ENCODE measurements around the gene DTD1. TPM values are rescaled to one million over a fixed set of nuclear protein-coding genes. Genes with fewer than 3 reads are reported as not detected.

DTD1 gene
- total and polyA plus RNA-seq, 2 experiments from 2014 or later, result 73.3 to 77.7 TPM

DNA sequence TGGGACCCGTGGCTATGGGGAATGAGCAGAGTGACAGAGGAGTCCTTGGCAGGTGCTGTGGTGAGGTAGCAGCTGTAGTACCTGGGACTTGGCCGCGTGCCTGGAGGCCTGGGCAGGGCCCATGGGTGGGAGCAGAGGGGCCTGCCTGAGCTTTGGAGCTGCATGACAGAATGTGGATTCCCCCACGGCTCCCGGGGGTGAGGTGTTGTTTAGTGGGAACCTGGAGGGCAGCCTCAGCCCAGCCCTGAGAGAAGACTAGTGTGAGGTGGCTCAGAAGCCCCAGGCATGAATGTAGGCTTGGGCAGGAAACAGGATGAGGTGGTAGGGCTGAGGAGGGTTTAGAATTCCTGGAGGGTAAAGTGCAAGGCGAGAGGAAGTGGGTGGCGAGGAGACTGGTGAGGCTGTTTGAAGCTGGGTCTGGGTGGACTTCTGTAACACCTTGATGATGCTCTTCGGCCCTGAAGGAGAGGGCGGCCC, 139.2 kb downstream of the DTD1 start:
- WGBS, 2 experiments (ENCODE audit: low coverage in 1 of 2, low lambda C conversion rate in 2 of 2, missing lambda C conversion rate in 2 of 2), result 95 to 98% methylated on average over 9 of the region's 9 CpGs
- DNase-seq, result no peak
- Histone ChIP-seq H3K4me3 (no peak overlapping the region), H2AFZ (no peak overlapping the region), H3F3A (ENCODE audit: insufficient read depth) (no peaks in the 10 kb centered on the region), H3K4me2 (ENCODE audit: unreplicated experiment) (no peak overlapping the region), H3K9ac (no peak overlapping the region), H4K20me1 (ENCODE audit: insufficient read depth) (no peaks in the 10 kb centered on the region), H3K4me1 (ENCODE audit: insufficient read depth) (peaks cover 6% of the 10 kb centered on the region; the same call in 1 of the 2 replicates), H3K27ac (no peak overlapping the region), H3K36me3 (ENCODE audit: low read depth) (no peaks in the 10 kb centered on the region), H3K27me3 (replicated peaks; ENCODE audit: insufficient read depth) (no peaks in the 10 kb centered on the region), H3K9me2 (ENCODE audit: insufficient read depth) (no peaks in the 10 kb centered on the region), H3K9me3 (ENCODE audit: low read depth) (no peaks in the 10 kb centered on the region), H3K79me2 (ENCODE audit: insufficient read depth) (no peaks in the 10 kb centered on the region)
- in situ Hi-C loops (cut with MboI), result no loop called here
- no peak for TF ChIP-seq EZH2phosphoT487 (IDR thresholded peaks at IDR 0.05; ENCODE audit: insufficient read depth, low read depth)
- TF ChIP-seq EZH2 (IDR thresholded peaks at IDR 0.05; ENCODE audit: insufficient read depth, poor library complexity, severe bottlenecking), result no peak

DNA sequence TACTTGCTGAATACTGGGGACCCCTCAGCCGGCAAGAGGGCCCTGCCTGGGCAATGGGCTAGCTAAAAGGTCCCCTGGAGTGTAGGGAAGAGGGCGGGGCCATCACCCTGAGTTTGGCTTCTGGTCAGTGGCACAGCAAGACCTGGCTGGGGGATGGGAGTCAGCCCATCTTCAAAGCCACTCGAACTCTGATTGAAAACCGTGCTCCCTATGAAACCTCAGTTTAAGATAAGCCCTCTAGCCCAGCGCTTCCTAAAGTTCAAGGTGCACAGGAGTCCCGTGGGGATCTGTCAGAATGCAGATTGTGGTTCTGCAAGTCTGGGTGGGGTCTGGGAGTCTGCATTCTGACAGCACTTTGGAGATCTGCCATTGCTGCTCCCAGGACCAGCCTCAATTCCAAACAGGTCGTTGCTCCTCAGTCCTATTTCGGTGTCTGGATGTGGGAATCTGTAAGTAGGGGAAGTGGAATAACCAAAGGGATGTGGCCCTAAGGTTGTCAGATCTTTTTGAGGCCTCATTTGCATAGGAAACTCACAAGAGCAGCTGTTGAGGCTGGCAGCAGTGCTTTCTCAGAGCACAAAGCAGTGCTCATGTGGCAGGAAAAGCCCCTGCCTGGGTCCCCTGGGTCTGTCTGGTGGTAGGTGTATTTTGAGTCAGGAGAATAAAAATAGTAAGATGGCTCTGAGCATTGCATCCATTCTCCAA, 140.5 kb downstream of the DTD1 start:
- Histone ChIP-seq H3K36me3 (ENCODE audit: low read depth) (no peaks in the 10 kb centered on the region), H3F3A (ENCODE audit: insufficient read depth) (no peaks in the 10 kb centered on the region), H3K4me3 (no peak overlapping the region), H3K4me1 (ENCODE audit: insufficient read depth) (no peaks in the 10 kb centered on the region), H3K9ac (no peak overlapping the region), H3K27me3 (replicated peaks; ENCODE audit: insufficient read depth) (no peaks in the 10 kb centered on the region), H3K4me2 (ENCODE audit: unreplicated experiment) (no peak overlapping the region), H4K20me1 (ENCODE audit: insufficient read depth) (no peaks in the 10 kb centered on the region), H3K9me3 (ENCODE audit: low read depth) (no peaks in the 10 kb centered on the region), H3K79me2 (ENCODE audit: insufficient read depth) (no peaks in the 10 kb centered on the region), H3K27ac (no peak overlapping the region), H3K9me2 (ENCODE audit: insufficient read depth) (no peaks in the 10 kb centered on the region), H2AFZ (no peak overlapping the region)
- WGBS, 2 experiments (ENCODE audit: low coverage in 1 of 2, low lambda C conversion rate in 2 of 2, missing lambda C conversion rate in 2 of 2), result 72 to 74% methylated on average over 7 to 8 of the region's 8 CpGs
- TF ChIP-seq EZH2 (IDR thresholded peaks at IDR 0.05; ENCODE audit: insufficient read depth, poor library complexity, severe bottlenecking), result no peak
- TF ChIP-seq EZH2phosphoT487 (IDR thresholded peaks at IDR 0.05; ENCODE audit: insufficient read depth, low read depth), result no peak
- in situ Hi-C loops (cut with MboI), result no loop called here
- no peak for DNase-seq

DNA sequence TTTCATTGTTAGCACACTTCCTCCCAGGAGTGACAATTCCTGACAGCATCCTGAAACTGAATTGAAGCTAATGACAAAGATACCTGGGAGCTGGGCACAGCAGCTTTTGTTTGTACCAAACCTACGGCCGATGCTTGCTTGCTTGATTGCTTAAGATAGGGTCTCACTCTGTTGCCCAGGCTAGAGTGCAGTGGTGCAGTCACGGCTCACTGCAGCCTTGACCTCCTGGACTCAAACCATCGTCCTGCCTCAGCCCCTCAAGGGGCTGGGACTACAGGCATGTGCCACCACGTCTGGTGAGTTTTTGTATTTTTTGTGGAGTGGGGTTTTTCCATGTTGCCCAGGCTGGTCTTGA, 141.0 kb downstream of the DTD1 start:
- in situ Hi-C loops (cut with MboI), result no loop called here
- Histone ChIP-seq H3K9me3 (ENCODE audit: low read depth) (no peaks in the 10 kb centered on the region), H2AFZ (no peak overlapping the region), H3K27ac (no peak overlapping the region), H3K4me2 (ENCODE audit: unreplicated experiment) (no peak overlapping the region), H3K4me1 (ENCODE audit: insufficient read depth) (no peaks in the 10 kb centered on the region), H3F3A (ENCODE audit: insufficient read depth) (no peaks in the 10 kb centered on the region), H3K9ac (no peak overlapping the region), H3K9me2 (ENCODE audit: insufficient read depth) (no peaks in the 10 kb centered on the region), H3K36me3 (ENCODE audit: low read depth) (no peaks in the 10 kb centered on the region), H3K27me3 (replicated peaks; ENCODE audit: insufficient read depth) (no peaks in the 10 kb centered on the region), H4K20me1 (ENCODE audit: insufficient read depth) (no peaks in the 10 kb centered on the region), H3K4me3 (no peak overlapping the region), H3K79me2 (ENCODE audit: insufficient read depth) (no peaks in the 10 kb centered on the region)
- 85 to 88% methylated on average over 5 of the region's 5 CpGs for WGBS, 2 experiments (ENCODE audit: low coverage in 1 of 2, low lambda C conversion rate in 2 of 2, missing lambda C conversion rate in 2 of 2)
- no peak for DNase-seq
- TF ChIP-seq EZH2phosphoT487 (IDR thresholded peaks at IDR 0.05; ENCODE audit: insufficient read depth, low read depth) (no peak), EZH2 (IDR thresholded peaks at IDR 0.05; ENCODE audit: insufficient read depth, poor library complexity, severe bottlenecking) (no peak)

DNA sequence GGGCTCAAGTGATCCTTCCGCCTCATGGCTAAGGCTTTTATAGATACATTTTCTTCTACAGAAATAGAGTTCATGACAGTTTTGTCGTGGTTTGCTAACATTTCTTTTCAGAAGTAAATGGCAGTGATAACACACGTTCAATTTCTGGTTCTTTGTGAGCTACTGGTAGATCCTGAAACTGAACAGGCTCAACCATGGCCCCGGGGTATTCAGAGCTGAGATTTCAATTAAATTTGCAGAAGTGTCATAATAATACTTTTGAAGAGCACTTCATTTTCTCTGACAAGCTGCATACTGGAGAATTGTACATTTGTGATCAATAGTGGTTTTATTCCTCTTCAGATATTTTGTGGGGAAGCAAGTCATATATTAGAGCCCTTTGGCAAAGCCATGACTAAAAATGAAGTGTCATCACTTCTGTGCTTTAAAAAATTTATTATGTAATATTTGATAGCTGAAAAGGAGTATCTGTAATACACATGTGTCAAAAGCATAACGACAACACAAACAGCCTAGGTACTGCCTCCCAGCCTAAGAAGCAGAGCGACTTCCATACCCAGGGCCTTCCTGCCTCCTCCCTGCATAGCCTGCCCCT, 141.5 kb downstream of the DTD1 start:
- 65 to 67% methylated on average over 6 of the region's 6 CpGs for WGBS, 2 experiments (ENCODE audit: low coverage in 1 of 2, low lambda C conversion rate in 2 of 2, missing lambda C conversion rate in 2 of 2)
- no peak for TF ChIP-seq EZH2phosphoT487 (IDR thresholded peaks at IDR 0.05; ENCODE audit: insufficient read depth, low read depth)
- TF ChIP-seq EZH2 (IDR thresholded peaks at IDR 0.05; ENCODE audit: insufficient read depth, poor library complexity, severe bottlenecking), result no peak
- H3K4me1 ChIP-seq (ENCODE audit: insufficient read depth), result no peaks in the 10 kb centered on the region
- no peak overlapping the region for H3K9ac ChIP-seq
- no peaks in the 10 kb centered on the region for H3K36me3 ChIP-seq (ENCODE audit: low read depth)
- no peaks in the 10 kb centered on the region for H3K79me2 ChIP-seq (ENCODE audit: insufficient read depth)
- H3K9me3 ChIP-seq (ENCODE audit: low read depth), result no peaks in the 10 kb centered on the region
- no peak overlapping the region for H3K4me2 ChIP-seq (ENCODE audit: unreplicated experiment)
- H2AFZ ChIP-seq, result no peak overlapping the region
- no peak for DNase-seq
- H3K9me2 ChIP-seq (ENCODE audit: insufficient read depth), result no peaks in the 10 kb centered on the region
- H3K27me3 ChIP-seq (replicated peaks; ENCODE audit: insufficient read depth), result no peaks in the 10 kb centered on the region
- no peak overlapping the region for H3K27ac ChIP-seq
- H3F3A ChIP-seq (ENCODE audit: insufficient read depth), result no peaks in the 10 kb centered on the region
- H3K4me3 ChIP-seq, result no peak overlapping the region
- in situ Hi-C loops (cut with MboI), result no loop called here
- no peaks in the 10 kb centered on the region for H4K20me1 ChIP-seq (ENCODE audit: insufficient read depth)
